Activated naive CD8-positive, alpha-beta T cell treated with anti-CD3 and anti-CD28 coated beads, Interleukin-2, amount 50 U/mL, for 24 hours (primary cell): ENCODE measurements around the gene OSMR.

Experiments used
- ATAC-seq: fragments of 150-1000 bp; cut with Tn5 transposase; one replicate; pipeline ENCODE4 v1.10.0; 2021
- DNase-seq: peaks from one replicate; pipeline ENCODE4 v3.0.0; 2021
- H3K27ac Mint-ChIP-seq: one replicate; pipeline ENCODE4 v1.8.0; 2021; ENCODE audit warnings: mild to moderate bottlenecking, mixed read lengths
- H3K27me3 Mint-ChIP-seq: one replicate; pipeline ENCODE4 v1.8.0; 2021; ENCODE audit warnings: mixed read lengths
- H3K36me3 Mint-ChIP-seq: one replicate; pipeline ENCODE4 v1.8.0; 2021; ENCODE audit warnings: low read depth, mixed read lengths
- H3K4me1 Mint-ChIP-seq: one replicate; pipeline ENCODE4 v1.8.0; 2021; ENCODE audit warnings: mixed read lengths
- H3K4me3 Mint-ChIP-seq: one replicate; pipeline ENCODE4 v1.8.0; 2021; ENCODE audit warnings: mild to moderate bottlenecking, moderate library complexity, mixed read lengths
- H3K9me3 Mint-ChIP-seq: one replicate; pipeline ENCODE4 v1.8.0; 2021; ENCODE audit warnings: mixed read lengths

OSMR gene

DNA sequence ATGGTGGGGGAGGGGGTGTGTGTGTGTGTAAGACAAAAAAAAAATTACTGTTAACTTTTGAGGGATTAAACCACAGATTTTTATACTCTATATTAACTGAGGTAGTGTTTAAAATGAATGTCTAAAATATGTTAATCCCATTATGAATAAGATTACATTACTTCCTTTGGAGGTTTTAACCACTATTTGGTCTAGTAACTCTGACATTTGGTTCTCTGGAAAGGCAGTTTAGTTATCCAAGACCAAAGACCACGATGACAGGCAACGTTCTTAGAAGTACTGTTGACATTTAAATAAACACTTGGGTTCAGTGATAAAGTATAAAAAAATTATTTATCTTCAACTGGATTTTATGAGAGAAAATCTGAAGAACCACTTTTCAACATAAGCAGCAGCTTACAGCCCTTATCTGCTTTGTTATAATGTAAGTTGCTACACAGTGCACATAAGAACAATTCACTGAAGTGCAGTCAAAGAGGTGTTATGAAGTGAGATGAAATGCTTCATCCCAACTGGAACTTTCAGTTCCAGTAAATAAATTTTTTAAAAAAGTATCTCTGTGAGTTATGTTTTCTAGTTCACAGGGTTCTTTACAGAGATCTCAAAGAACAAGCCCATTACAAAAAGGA, 94.5 kb downstream of the OSMR start:
- Mint-ChIP-seq H3K9me3 (no peaks in the 10 kb centered on the region), H3K27ac (no peak overlapping the region), H3K27me3 (no peaks in the 10 kb centered on the region), H3K4me3 (no peak overlapping the region), H3K36me3 (peaks cover 34% of the 10 kb centered on the region), H3K4me1 (no peaks in the 10 kb centered on the region)
- DNase-seq (no peak), ATAC-seq (no peak)

DNA sequence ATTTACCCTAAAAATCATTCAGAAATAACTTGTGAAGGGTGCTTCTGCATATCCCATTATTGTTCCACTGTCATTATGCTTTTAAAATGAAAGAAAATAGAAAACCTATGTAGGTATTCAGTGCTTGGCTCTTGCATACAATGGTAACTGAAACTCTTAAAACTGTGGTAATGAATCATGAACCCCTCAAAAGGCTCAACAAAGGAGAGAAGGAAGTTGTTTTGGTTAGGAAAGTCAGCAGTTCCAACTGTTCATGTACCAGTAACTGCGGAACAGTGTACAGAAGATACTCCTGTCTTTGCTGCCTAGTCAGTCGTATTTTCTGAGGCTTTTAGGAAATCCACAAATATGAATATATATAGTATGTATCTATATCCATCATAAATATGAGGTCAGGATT, 96.1 kb downstream of the OSMR start:
- Mint-ChIP-seq H3K4me1 (no peaks in the 10 kb centered on the region), H3K4me3 (no peak overlapping the region), H3K27me3 (no peaks in the 10 kb centered on the region), H3K9me3 (no peaks in the 10 kb centered on the region), H3K36me3 (peaks cover 35% of the 10 kb centered on the region), H3K27ac (no peak overlapping the region)
- ATAC-seq: no peak
- DNase-seq: no peak

- H3K27ac Mint-ChIP-seq: no peak overlapping the region
- no peaks in the 10 kb centered on the region for H3K27me3 Mint-ChIP-seq
- no peak for DNase-seq
- no peaks in the 10 kb centered on the region for H3K9me3 Mint-ChIP-seq
- peaks cover 24% of the 10 kb centered on the region for H3K36me3 Mint-ChIP-seq
- no peak overlapping the region for H3K4me3 Mint-ChIP-seq
- no peak for ATAC-seq
- H3K4me1 Mint-ChIP-seq: no peaks in the 10 kb centered on the region
These were observed 98.5 kb downstream of the OSMR start for GRCh38 chr5:38944282-38944681.

- DNase-seq (no peak), ATAC-seq (no peak)
- Mint-ChIP-seq H3K36me3 (peaks cover 29% of the 10 kb centered on the region), H3K27ac (no peak overlapping the region), H3K4me3 (no peak overlapping the region), H3K4me1 (no peaks in the 10 kb centered on the region), H3K9me3 (no peaks in the 10 kb centered on the region), H3K27me3 (no peaks in the 10 kb centered on the region)
These were observed 102.7 kb downstream of the OSMR start for GRCh38 chr5:38948501-38948900.

DNA sequence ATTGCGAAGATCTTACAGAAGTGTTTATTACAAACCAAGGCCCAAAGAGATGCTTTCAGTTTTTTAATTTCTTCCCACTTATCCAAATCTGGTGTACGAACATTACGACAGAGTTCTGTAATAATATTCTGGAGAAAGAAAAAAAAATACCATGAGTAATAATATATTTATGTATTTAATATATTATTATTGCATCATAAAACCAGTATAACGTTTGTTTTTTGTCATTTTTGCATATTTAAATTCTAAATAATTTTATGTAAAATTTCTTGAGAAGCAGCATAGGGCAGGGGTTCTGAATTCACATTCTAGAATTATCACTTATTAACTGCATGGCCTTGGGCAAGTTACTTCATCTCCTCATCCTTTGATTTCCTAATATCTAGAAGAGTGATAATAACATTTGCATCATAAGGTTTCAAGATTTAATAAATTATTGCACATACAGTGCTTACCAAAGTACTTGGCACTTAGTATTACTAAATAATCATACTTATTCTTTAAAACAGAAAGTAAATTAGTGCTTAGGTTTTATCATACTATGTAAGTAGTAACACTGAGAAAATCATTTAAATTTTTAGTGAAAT, 107.7 kb downstream of the OSMR start:
- Mint-ChIP-seq H3K27me3 (no peaks in the 10 kb centered on the region), H3K9me3 (no peaks in the 10 kb centered on the region), H3K27ac (no peak overlapping the region), H3K4me1 (no peaks in the 10 kb centered on the region), H3K4me3 (no peak overlapping the region), H3K36me3 (peaks cover 39% of the 10 kb centered on the region)
- ATAC-seq: no peak
- DNase-seq: no peak

- Mint-ChIP-seq H3K27ac (no peak overlapping the region), H3K36me3 (peaks cover 26% of the 10 kb centered on the region), H3K4me3 (no peak overlapping the region), H3K9me3 (no peaks in the 10 kb centered on the region), H3K4me1 (no peaks in the 10 kb centered on the region), H3K27me3 (no peaks in the 10 kb centered on the region)
- no peak for DNase-seq
- no peak for ATAC-seq
These were observed 115.9 kb downstream of the OSMR start for GRCh38 chr5:38961691-38962090.

DNA sequence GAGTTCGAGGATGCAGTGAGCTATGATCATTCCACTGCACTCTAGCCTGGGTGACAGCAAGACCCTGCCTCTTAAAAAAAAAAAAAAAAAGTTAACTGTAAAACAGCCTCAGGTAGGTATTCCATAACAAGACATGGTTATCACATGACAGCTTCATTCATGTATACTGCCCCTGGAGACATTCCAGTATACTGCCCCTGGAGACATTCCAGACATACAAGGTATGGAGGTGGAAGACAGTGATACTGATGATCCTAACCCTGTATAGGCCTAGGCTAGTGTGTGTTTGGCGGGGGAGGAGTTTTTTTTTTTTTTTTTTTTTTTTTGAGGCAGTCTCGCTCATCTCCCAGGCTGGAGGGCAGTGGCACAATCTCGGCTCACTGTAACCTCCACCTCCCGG, 122.9 kb downstream of the OSMR start:
- ATAC-seq (no peak), DNase-seq (no peak)
- H3K4me3 Mint-ChIP-seq: no peak overlapping the region
- no peaks in the 10 kb centered on the region for H3K9me3 Mint-ChIP-seq
- H3K27me3 Mint-ChIP-seq: no peaks in the 10 kb centered on the region
- peaks cover 15% of the 10 kb centered on the region for H3K36me3 Mint-ChIP-seq
- no peak overlapping the region for H3K27ac Mint-ChIP-seq
- no peaks in the 10 kb centered on the region for H3K4me1 Mint-ChIP-seq

GRCh38 chr5:38978036-38978435, 132.2 kb downstream of the OSMR start:
- peaks cover 13% of the 10 kb centered on the region for H3K36me3 Mint-ChIP-seq
- DNase-seq: no peak
- ATAC-seq: no peak
- no peaks in the 10 kb centered on the region for H3K9me3 Mint-ChIP-seq
- no peak overlapping the region for H3K27ac Mint-ChIP-seq
- no peak overlapping the region for H3K4me3 Mint-ChIP-seq
- no peaks in the 10 kb centered on the region for H3K27me3 Mint-ChIP-seq
- peaks cover 2% of the 10 kb centered on the region for H3K4me1 Mint-ChIP-seq

DNA sequence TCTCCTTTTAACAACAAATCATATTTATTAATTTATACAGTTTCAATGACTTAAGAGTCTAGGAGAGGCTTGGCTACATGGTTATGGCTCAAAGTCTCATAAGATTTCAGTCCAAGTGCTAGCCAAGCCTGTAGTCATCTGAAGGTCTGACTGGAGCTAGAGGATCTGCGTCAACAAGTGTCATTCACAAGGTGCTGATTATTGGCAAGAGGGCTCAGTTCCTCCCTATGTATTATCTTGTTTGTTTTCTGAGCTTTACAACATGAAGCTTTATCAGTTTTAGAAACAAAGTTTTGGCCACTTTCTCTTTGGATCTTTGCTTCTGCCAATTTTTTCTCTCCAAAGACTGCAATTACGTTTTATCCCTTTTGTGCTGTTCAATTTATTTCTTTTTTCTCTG, 133.7 kb downstream of the OSMR start:
- no peaks in the 10 kb centered on the region for H3K4me1 Mint-ChIP-seq
- no peak for ATAC-seq
- H3K36me3 Mint-ChIP-seq: peaks cover 11% of the 10 kb centered on the region
- H3K9me3 Mint-ChIP-seq: no peaks in the 10 kb centered on the region
- H3K27me3 Mint-ChIP-seq: no peaks in the 10 kb centered on the region
- no peak overlapping the region for H3K27ac Mint-ChIP-seq
- no peak overlapping the region for H3K4me3 Mint-ChIP-seq
- no peak for DNase-seq
